Fibroblast of the aortic adventitia (primary cell): ENCODE measurements around the gene ALOX5. TPM values are rescaled to one million over a fixed set of nuclear protein-coding genes. Genes with fewer than 3 reads are reported as not detected.

Experiments used
- DNase-seq: peaks from one replicate; pipeline ENCODE4 v3.0.0-alpha.2; 2010; ENCODE audit warnings: low read depth
- H3K4me3 ChIP-seq: 2 replicates; pipeline ENCODE4 v1.5.1; 2011; ENCODE audit warnings: low read depth, mild to moderate bottlenecking, control low read depth, low read length, moderate library complexity
- total RNA-seq: library from RNA; depleted of rRNA; stranded (reverse); fragments of >200 nt; gene quantifications from 2 replicates; pipeline ENCODE4 v1.2.3, GENCODE V29; 2012; ENCODE audit warnings: low replicate concordance
- TF ChIP-seq, protein P1 (sequence below): IDR thresholded peaks from 2 replicates; pipeline ENCODE4 v1.5.1; 2011; ENCODE audit warnings: mild to moderate bottlenecking, low read length, control low read depth, inconsistent platforms; ENCODE audit not compliant: insufficient read depth

ALOX5 gene
- total RNA-seq, 1 donor = not detected

DNA sequence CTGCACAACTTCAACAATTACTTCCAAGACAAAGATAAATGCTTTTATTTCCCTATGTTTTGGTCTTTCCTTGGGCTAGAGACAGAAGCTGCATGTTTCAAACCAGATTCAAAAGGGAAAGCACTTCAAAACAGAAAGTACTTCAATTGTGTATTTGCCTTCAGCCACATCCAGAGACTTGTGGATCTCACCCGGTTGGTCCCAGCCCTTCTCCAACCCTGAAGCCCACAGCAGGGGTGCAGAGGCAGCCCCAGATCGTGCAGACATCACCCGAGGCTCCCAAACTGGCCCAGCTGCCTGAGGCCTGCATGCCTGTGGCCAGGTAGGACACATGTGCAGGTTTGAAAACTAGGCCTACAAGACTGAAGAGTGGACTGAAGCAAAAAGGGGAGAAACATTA lies 80.8 kb downstream of the ALOX5 start:
- no peak overlapping the region for H3K4me3 ChIP-seq
- DNase-seq = no peak
- TF ChIP-seq, protein P1, sequence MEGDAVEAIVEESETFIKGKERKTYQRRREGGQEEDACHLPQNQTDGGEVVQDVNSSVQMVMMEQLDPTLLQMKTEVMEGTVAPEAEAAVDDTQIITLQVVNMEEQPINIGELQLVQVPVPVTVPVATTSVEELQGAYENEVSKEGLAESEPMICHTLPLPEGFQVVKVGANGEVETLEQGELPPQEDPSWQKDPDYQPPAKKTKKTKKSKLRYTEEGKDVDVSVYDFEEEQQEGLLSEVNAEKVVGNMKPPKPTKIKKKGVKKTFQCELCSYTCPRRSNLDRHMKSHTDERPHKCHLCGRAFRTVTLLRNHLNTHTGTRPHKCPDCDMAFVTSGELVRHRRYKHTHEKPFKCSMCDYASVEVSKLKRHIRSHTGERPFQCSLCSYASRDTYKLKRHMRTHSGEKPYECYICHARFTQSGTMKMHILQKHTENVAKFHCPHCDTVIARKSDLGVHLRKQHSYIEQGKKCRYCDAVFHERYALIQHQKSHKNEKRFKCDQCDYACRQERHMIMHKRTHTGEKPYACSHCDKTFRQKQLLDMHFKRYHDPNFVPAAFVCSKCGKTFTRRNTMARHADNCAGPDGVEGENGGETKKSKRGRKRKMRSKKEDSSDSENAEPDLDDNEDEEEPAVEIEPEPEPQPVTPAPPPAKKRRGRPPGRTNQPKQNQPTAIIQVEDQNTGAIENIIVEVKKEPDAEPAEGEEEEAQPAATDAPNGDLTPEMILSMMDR = no peak

DNA sequence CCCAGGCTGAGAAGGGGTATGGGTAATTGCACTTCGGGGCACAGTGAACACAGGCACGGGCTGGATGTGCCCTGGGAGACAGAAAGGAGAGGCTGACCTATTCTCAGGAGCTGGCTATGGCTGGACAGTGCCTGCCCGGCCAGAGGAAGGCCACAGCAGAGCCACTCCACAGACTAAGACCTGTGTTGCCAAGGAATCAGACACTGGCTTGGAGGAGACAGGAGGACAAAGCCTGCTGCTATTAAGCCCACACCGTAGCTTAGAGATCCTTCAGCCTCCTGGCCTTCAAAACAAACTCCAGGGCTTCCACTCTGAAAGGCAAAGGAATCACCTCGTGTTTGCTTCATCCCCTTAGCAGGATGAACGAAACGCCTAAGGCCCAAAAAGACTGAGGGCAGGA lies 82.2 kb downstream of the ALOX5 start:
- DNase-seq = no peak
- TF ChIP-seq, protein P1 = no peak
- H3K4me3 ChIP-seq = no peak overlapping the region

DNA sequence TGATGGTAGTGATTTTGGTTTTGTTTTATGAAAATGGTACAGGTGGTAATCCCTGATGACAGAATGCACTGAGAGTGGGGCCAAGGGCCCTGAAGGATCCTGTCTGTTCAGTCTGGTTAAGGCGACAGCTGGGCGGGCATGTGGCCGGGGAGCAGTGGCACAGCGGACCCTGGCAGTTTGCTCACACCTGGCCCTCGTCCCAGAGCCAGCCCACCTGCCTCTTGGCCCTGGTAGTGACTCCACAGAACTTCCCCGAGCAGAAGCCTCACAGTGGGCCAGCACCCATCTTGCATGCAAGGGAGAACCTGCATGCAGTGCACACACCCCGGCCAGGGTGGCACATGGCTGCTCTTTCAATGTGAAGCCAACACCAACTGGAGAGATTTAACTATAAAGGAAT lies 82.8 kb downstream of the ALOX5 start:
- TF ChIP-seq, protein P1 = no peak
- no peak for DNase-seq
- H3K4me3 ChIP-seq = no peak overlapping the region

DNA sequence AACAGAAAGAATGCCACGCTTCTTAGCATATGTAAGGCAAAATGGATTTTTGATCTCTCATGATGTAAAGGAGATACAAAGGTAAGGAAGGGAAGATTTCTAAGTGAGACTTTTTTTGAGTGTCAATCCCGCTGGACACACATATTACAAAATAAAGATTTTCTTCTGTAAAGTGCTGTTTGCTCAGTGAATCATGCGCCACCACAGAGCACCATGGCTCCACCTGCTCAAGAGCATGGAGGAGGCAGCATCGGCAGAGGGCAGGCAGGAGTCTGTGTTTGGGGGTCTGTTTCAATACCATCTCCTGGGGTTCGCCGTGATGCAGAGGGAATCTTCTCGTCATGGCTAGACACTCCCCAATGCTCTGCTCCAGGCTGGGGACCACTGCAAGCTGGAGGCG lies 83.5 kb downstream of the ALOX5 start:
- TF ChIP-seq, protein P1 = no peak
- no peak overlapping the region for H3K4me3 ChIP-seq
- no peak for DNase-seq

DNA sequence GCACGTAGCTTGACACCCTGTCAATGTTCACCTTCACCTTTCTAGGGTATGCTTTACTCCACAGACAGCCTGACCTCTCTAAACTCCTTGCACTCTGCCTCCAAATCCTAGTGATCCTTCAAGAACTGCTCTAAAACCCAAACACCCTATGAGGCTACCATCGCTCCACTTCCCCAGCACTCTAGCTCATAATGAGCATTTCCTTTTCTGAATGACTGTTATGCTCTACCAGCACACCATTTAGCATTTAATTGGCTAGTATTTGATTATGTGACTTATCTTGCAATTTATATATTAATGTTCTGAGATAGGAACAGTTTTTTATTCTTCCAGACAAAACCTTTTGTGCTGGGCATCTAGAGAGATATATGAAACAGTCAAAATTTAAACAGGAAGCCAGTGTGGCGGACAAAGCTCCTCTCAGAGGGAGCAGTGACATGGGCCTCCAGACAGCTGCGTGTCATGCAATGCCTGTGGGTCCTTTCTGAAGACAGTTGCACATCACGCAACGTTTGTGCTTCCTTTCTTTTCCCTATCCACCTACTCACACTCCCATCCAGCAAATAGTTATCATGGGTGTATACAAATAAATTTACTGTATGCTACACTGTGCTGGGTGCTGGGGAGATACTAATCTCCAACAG lies 86.3 kb downstream of the ALOX5 start:
- DNase-seq = no peak
- no peak overlapping the region for H3K4me3 ChIP-seq
- TF ChIP-seq, protein P1 = no peak

DNA sequence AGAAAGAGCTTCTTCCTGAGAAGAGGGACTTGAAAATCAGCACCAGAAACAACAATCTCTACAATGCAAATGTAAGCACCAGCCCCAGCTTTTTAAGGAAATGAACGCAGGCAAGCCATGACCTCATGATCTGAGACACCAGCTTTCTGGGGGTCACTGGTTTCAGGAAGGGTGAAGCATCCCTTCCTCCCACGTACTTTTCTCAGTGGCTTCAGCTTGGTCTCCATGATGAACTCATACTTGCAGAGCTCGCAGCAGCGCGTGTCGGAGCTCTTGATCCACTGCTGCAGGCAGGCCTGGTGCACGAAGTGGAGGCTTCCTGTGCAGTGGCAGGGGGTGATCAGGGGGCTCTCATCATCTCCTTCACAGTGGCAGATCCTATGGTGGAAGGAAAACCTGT lies 87.0 kb downstream of the ALOX5 start:
- H3K4me3 ChIP-seq = no peak overlapping the region
- TF ChIP-seq, protein P1 = no peak
- DNase-seq = no peak
